ENCODE measurements around the gene PYGO2.

DNA sequence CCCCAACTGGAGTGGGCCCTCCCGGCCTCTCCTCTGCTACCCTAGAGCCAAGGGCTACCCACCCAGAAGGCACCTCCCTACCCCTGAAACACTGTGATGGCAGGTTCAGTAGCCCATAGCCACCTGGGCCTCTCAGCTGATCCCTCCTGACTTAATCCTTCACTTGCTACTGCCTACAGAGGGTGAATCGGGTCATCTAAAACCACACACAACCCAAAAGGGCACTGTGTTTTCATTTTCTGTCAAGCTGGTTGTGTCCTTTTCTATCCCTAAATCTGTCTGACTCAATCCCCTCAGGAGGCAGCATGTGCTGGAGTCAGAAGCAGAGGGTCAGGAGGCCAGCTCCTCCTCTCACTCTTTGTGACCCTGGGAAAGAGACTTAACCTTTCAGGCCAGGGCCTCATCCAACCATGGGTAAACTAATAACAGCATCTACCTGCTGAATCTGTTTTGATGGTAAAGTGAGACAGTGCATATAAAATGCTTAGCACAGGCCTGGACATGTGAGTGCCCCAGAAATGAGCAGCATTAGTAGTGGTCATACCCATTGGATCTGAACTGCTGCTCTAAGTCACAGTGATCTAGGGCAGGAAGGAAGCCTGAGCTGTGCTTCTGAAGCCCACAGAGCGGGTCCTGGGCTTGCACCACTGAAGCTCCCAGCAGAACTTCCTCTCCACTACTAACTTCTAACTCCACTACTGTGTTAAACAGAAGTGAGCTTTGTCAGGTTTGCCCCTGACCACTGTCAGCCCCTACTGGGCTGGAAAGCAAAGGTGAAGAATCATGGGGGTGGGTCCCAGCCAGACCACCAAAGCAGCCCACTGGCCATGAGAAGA is 36.0 kb downstream of the PYGO2 start:
- TF ChIP-seq POLR2A (IDR thresholded peaks at IDR 0.05), result no peak
- TF ChIP-seq, protein P1, sequence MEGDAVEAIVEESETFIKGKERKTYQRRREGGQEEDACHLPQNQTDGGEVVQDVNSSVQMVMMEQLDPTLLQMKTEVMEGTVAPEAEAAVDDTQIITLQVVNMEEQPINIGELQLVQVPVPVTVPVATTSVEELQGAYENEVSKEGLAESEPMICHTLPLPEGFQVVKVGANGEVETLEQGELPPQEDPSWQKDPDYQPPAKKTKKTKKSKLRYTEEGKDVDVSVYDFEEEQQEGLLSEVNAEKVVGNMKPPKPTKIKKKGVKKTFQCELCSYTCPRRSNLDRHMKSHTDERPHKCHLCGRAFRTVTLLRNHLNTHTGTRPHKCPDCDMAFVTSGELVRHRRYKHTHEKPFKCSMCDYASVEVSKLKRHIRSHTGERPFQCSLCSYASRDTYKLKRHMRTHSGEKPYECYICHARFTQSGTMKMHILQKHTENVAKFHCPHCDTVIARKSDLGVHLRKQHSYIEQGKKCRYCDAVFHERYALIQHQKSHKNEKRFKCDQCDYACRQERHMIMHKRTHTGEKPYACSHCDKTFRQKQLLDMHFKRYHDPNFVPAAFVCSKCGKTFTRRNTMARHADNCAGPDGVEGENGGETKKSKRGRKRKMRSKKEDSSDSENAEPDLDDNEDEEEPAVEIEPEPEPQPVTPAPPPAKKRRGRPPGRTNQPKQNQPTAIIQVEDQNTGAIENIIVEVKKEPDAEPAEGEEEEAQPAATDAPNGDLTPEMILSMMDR (IDR thresholded peaks at IDR 0.05), result no peak

All from prostate gland (tissue), 2 donors.